IPS DF 19.7 (cell line): ENCODE results near the gene ABCC5.
"Not testable (repeated sequence)": the region's sequence is repeated elsewhere in the genome, so short reads cannot be mapped to it uniquely, and the experiment has no call there.

Source experiments
- DNase-seq: peaks from one replicate; pipeline ENCODE4 v3.0.0-alpha.2; 2013; ENCODE audit warnings: low read depth, low spot score

Gene ABCC5

DNA sequence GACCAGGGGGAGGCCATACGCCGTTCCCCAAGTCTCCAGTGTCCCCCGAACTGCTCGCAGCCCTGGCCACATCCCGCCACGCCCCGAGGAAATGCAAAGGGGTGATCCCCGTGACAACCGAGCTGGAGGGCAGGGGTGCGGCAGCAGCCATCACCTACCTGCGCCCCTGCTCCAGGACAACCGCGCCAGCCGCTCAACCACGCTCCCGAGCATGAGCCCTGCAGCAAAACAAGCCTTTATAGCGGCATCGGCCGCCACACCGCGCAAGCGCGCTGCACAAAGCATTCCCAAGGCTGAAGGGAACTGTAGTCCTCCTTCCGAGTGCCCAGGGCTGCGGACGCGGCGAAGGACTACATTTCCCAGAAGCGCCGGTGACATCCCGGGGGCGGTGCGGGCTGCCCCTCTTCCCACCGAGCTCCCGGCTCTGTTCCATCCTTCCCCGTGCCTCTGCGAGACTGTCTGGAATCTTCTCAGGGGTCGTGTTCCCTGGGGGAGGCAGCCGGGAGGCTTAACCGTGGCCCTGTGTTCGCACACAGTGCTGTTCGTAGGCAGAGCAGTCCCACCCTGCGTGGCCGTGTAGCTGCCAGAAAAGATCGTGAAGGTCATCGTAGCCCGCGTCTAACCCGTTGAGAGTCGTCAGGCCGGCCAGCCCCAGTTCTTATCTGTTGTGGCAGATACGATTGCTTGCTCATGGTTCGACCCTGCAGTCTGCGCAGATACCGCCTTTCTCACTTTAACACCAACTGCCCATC, at the start of gene ABCC5:
Gene ABCC5 (minus strand): TSS at position 213 of the 752 bp plus-strand sequence. CDS start 3,492 bp downstream, outside the sequence.
- peak; percentile 83 for DNase-seq

DNA sequence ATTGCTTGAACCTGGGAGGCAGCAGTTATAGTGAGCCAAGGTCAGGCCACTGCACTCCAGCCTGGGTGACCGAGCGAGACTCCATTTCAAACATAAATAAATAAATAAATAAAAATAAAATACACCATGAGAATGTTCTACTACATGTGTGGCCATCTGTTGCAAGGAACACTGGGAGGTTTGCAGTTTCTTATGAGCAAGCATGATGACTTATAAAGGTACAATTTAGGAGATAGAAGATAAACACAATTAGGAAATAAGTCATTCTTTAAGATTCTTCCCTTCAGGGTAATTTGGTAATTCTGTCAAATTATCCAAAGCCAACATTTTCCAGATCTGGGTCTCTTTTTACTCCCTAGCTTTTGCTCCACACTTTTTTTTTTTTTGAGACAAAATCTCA, 48.5 kb upstream of the ABCC5 start:
- DNase-seq = no peak

- no peak for DNase-seq
Measured at GRCh38 chr3:184062637-184063036, 45.0 kb upstream of the ABCC5 start.

DNA sequence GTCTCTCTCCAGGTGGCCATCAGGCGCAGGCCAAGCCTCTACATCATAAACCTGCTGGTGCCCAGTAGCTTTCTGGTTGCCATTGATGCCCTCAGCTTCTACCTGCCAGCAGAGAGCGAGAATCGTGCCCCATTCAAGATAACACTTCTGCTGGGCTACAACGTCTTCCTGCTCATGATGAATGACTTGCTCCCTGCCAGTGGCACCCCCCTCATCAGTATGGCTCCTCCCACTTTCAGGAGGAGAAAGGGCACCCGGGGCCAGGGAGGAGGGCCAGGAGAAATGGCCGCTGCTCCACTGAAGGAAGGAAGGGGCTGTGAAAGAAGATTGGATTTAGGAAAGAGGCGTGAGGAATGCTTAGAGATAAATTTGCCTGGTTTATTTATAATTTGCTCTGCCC, 41.7 kb upstream of the ABCC5 start:
- DNase-seq = no peak

DNA sequence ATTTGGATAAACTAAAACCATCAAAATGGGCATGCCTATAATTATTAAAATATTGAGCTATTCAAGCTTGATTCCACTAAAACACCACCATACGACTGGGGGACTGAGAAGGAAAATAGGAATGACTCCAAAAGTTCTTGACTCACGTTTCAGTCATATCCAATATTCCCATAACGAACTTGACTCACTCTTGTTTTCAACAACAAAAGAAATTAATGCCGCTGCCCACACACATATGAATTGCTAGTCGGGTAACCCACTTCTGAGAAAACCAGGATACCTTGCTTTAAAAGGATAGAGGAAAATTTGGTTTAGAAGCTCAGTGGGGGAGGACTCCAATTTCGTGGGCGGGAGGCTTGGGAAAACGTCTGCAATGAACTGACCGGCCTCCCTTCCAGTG, 40.3 kb upstream of the ABCC5 start:
- DNase-seq = no peak

DNA sequence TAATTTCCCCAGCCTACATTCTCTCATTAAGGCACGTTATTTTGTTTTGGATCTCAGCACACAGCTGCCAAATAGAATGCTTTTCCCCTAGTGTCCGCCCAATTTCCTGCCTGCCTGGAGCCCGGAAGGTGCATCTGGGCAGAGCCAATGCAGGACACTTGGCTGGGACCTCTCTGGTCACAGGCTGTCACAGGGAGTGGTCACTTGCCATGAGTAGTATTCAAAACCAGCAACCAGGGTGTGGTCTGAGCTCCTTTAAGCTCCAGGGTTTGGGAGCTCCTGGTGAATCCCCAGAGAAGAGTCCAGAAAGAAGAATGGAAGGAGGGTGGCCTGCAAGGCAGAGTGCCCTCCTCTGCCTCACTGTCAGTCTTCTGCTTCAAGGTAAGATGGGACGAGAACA, 35.1 kb upstream of the ABCC5 start, which contains the start of gene HTR3C:
Gene HTR3C (plus strand): TSS at position 281 of the 400 bp plus-strand sequence. CDS start 34 bp downstream, at position 315.
- DNase-seq = no peak

DNA sequence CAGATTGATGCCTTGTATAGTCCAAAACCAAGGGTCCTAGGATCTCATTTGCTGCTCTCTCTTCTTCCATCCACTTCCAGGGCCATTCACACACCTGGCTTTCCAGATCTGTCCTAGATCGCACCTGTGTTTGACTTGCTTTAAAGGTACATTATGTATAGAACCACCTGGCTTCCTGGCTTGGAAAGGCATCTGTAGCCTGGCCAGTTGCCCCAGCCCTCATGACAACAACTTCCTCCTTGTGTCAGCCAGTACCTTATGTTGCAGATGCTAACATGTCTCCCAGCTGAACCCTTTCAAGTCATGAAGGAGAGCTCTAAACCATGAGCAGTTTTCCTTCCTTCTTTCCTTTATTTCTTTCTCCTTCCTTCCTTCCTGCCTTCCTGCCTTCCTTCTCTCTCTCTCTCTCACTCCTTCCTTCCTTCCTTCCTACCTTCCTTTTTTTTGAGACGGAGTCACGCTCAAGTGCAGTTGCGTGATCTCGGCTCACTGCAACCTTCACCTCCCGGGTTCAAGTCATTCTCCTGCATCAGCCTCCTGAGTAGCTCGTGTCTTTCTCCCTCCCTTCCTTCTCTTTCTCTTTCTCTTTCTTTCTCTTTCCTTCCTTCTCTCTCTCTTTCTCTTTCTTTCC, 32.6 kb upstream of the ABCC5 start:
- DNase-seq = no peak

DNA sequence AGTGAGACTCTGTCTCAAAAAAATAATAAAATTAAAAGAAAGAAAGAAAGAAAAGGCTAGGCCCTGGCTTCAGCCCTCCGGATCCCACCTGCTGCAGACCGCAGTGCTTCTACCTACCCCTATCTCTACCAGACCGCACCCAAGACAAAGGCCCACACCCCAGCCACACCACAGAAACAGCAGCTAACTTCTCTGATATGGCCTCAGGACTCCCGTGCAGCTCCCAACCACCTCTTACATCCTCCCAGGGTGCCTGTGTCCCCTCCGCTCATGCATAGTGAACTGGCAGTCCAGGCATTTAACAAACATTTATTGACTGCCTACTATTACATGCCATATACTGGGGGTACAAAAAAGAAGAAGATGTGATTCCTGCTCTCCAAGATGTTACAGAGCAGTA, 28.3 kb upstream of the ABCC5 start:
- DNase-seq = no peak

GRCh38 chr3:184042617-184043016, 24.9 kb upstream of the ABCC5 start:
- DNase-seq = no peak

DNA sequence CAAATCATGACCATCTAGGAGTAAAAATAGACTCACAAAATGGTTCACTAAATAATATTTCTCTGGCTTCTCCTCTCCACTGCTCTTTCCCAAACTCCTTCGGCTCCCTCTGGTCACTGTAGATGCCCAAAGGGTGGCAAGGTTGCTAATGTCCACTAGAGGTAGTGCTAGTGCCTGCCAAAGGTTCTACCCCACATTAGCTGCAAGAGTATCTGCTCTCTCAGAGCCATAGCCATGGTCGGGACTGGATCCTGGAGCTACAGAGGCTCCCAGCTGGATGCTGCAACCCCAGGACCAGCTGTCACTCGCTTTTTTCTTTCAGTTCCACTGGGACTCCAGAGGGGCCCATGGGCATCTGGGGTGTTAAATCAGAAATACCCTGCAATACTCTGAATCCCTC, 22.3 kb upstream of the ABCC5 start:
- peak; percentile 50 for DNase-seq

DNA sequence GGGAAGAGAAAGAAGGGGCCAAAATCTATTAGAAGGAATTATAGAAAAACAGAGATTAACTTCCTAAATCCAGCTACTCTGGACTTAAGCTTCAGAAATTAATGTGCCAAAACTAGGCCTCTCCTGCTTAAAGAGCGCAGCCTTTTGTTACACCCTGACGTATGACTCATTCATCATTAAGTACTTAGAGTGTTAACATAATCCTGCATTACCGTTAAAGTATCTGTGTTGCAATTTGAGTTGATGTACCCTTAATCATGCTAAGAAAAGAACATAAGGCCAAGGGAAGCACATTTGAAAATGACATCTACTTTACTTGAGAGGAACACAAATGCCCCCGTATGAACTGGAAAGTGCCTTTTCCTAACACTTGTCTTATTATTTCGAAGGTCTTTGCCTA, 21.7 kb upstream of the ABCC5 start:
- DNase-seq = no peak

DNA sequence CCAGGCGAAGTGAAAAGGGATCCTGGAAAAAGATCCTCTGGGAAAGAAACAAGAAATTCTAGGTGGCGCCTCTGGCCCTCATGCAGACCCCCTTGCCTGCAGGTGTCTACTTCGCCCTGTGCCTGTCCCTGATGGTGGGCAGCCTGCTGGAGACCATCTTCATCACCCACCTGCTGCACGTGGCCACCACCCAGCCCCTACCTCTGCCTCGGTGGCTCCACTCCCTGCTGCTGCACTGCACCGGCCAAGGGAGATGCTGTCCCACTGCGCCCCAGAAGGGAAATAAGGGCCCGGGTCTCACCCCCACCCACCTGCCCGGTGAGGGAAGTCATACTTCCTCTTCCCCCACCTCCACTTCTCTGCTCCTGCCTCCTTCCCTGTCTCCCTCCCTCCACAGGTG, 20.6 kb upstream of the ABCC5 start:
- DNase-seq = not testable (repeated sequence)

- DNase-seq = no peak
Measured at GRCh38 chr3:184037816-184038215, 20.1 kb upstream of the ABCC5 start.

- no peak for DNase-seq
Measured at GRCh38 chr3:184031187-184031792, 13.6 kb upstream of the ABCC5 start, which contains the start of gene HTR3D. HTR3D (plus strand) TSS chr3:184031742; CDS start chr3:184031742, 0 bp downstream.

DNA sequence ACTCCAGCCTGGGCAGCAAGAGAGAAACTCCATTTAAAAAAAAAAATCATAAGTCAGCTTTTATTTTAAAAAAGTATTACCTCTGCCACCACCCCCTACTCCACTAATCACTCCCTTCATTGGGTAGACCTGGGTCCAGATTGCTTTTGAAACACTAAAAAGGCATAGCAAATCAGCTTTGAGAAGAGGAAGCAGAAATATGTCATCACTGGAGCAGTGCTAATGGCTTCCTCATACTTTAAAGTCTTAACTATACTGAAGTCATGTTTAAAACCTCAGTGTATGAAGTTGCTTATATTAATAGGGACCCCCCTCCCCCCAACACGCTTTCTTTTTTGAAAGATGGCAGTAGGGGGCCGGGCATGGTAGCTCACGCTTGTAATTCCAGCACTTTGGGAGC, 12.9 kb upstream of the ABCC5 start:
- no peak for DNase-seq

GRCh38 chr3:184029443-184029842, 11.8 kb upstream of the ABCC5 start:
- DNase-seq = no peak

GRCh38 chr3:184028275-184028890, 10.7 kb upstream of the ABCC5 start:
- not testable (repeated sequence) for DNase-seq

- not testable (repeated sequence) for DNase-seq
Measured at GRCh38 chr3:184025256-184025655, 7.6 kb upstream of the ABCC5 start.

DNA sequence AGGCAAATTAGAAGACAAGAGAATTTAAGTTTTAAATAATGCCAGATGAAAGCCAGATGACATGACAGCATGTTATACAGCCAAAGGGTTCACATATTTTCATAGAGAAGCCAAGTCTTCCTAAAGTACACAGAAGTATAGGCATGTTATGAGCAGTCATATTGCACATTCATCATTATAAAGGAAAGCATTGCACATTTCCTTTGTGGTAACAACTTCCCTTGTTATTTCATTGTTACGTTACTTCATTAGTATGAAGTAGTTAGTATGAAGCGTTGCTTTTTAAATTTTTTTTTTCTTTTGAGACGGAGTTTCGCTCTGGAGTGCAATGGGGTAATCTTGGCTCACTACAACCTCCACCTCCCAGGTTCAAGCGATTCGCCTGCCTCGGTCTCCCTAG, 4.6 kb upstream of the ABCC5 start:
- no peak for DNase-seq

- no peak for DNase-seq
Measured at GRCh38 chr3:184018424-184018973, 815 bp upstream of the ABCC5 start.

DNA sequence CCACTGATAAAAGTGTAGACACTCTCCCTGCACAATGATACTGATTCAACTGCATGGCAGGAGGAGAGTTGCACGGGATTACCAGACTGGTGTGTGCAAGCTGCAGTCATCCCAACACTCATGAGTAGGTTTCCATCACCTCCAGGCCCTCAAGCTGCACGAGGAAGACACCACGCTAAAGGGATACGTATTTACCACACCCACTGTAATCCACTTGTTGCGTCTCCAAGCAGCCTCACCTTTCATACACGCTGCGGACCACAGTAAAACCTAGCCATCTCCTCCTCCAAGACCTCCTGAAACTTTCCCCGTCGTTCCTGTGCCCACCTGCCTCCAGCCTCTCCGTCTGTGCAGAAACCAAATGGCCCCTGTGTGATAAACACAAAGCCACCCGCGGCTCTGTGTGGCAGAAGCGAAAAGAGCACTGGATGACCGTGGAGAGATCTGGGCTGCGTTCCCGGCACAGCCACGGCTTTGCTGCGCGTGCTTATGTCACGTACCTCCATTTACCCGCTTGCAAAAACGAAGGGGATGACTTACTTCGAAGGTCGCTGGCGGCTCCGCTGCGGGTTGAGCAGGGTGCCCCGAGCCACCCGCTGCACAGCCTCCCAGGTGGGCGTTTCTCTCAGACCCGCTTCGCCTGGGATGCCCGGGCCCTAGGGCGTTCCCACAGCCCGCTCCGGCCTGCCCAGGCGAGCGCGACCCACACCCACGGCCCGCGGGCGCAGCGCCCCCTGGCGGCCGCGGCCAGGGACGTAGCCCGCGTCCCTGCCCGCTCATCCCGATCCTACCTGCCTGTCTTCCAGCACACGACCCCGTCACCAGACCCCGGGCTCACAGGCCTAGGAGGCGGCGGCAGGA, 643 bp downstream of the ABCC5 start:
- DNase-seq = no peak
